HepG2 (cell line): ENCODE results near the gene INHBC. TPM values are rescaled to one million over a fixed set of nuclear protein-coding genes. Genes with fewer than 3 reads are reported as not detected.

Experiments
- BRD4 ChIP-seq: sonication (generic); formaldehyde crosslinking; IDR thresholded peaks from 2 replicates; pipeline ENCODE4 v1.4.0; 2020; ENCODE audit warnings: missing genetic modification reagents
- CBX5 ChIP-seq: sonication (generic); formaldehyde crosslinking; IDR thresholded peaks from 2 replicates; pipeline ENCODE4 v1.4.0; 2020; ENCODE audit warnings: missing genetic modification reagents, borderline replicate concordance
- KDM1A ChIP-seq: IDR thresholded peaks from 2 replicates; pipeline ENCODE4 v1.6.1; 2016; ENCODE audit warnings: missing compliant biosample characterization
- KMT2B ChIP-seq: IDR thresholded peaks from 2 replicates; pipeline ENCODE4 v1.6.1; 2016; ENCODE audit warnings: missing genetic modification reagents, missing compliant biosample characterization
- PAWR ChIP-seq: sonication (generic); formaldehyde crosslinking; IDR thresholded peaks from 2 replicates; pipeline ENCODE4 v1.4.0; 2020; ENCODE audit warnings: missing genetic modification reagents, mild to moderate bottlenecking, borderline replicate concordance
- ZBTB33 ChIP-seq: sonication (generic); formaldehyde crosslinking; IDR thresholded peaks from 2 replicates; pipeline ENCODE4 v1.4.0; 2020; ENCODE audit warnings: missing genetic modification reagents
- ZNF430 ChIP-seq: sonication (generic); formaldehyde crosslinking; IDR thresholded peaks from 2 replicates; pipeline ENCODE4 v1.9.0; 2021; ENCODE audit warnings: mild to moderate bottlenecking, missing genetic modification reagents
- ZNF484 ChIP-seq: sonication (generic); formaldehyde crosslinking; IDR thresholded peaks from 2 replicates; pipeline ENCODE4 v1.5.1; 2020; ENCODE audit warnings: mild to moderate bottlenecking, low read depth, missing genetic modification reagents, borderline replicate concordance
- ZNF569 ChIP-seq: sonication (generic); formaldehyde crosslinking; IDR thresholded peaks from 2 replicates; pipeline ENCODE4 v1.5.0; 2020; ENCODE audit warnings: mild to moderate bottlenecking, missing genetic modification reagents, moderate library complexity, borderline replicate concordance
- ZNF678 ChIP-seq: sonication (generic); formaldehyde crosslinking; IDR thresholded peaks from 2 replicates; pipeline ENCODE4 v1.4.0; 2020; ENCODE audit warnings: mild to moderate bottlenecking, missing genetic modification reagents
- polyA plus RNA-seq, 8 experiments: library from polyadenylated mRNA; depleted of rRNA in 3 of 8; stranded (reverse) in 7 of 8; unstranded in 1 of 8; fragments of >200 nt; fragmentation: Illumina TruSeq in 4 of 8; extraction: Trizol in 4 of 8; gene quantifications; 2 replicates each; pipeline versions ENCODE4 v1.2.1 to v1.2.3, GENCODE V29; 2011 to 2016; ENCODE audit warnings: low read depth in 4 of 8, missing spikeins in 1 of 8, mixed read lengths in 1 of 8; ENCODE audit not compliant: insufficient read depth in 1 of 8
- total RNA-seq, 5 experiments: library from RNA; depleted of rRNA; stranded (reverse); fragments of >200 nt; fragmentation: Illumina TruSeq; extraction: Trizol; gene quantifications; 2 replicates each; pipeline ENCODE4 v1.2.3, GENCODE V29; 2016; ENCODE audit warnings: low read depth in 1 of 5
- TF ChIP-seq, protein P1 (sequence below): sonication (generic); formaldehyde crosslinking; IDR thresholded peaks from 2 replicates; pipeline ENCODE4 v1.4.0; 2020; ENCODE audit warnings: missing genetic modification reagents, mild to moderate bottlenecking, borderline replicate concordance
- TF ChIP-seq, protein P2 (sequence below): sonication (generic); formaldehyde crosslinking; IDR thresholded peaks from 2 replicates; pipeline ENCODE4; 2020; ENCODE audit warnings: missing genetic modification reagents, mild to moderate bottlenecking, borderline replicate concordance

The INHBC gene
- total and polyA plus RNA-seq, 2 of the 13 experiments (the other 11 are each of a cell fraction or from before 2014, with no cell fraction given) = 1.8 to 13.8 TPM

GRCh38 chr12:57454566-57455373, 20.2 kb downstream of the INHBC start, which contains the start of gene INHBE (continued):
- TF ChIP-seq ZBTB33 (CRISPR knock-in tag) = no peak; the same call in 1 of the 2 replicates
- TF ChIP-seq ZNF430 = peak; percentile 91
- TF ChIP-seq, protein P1, sequence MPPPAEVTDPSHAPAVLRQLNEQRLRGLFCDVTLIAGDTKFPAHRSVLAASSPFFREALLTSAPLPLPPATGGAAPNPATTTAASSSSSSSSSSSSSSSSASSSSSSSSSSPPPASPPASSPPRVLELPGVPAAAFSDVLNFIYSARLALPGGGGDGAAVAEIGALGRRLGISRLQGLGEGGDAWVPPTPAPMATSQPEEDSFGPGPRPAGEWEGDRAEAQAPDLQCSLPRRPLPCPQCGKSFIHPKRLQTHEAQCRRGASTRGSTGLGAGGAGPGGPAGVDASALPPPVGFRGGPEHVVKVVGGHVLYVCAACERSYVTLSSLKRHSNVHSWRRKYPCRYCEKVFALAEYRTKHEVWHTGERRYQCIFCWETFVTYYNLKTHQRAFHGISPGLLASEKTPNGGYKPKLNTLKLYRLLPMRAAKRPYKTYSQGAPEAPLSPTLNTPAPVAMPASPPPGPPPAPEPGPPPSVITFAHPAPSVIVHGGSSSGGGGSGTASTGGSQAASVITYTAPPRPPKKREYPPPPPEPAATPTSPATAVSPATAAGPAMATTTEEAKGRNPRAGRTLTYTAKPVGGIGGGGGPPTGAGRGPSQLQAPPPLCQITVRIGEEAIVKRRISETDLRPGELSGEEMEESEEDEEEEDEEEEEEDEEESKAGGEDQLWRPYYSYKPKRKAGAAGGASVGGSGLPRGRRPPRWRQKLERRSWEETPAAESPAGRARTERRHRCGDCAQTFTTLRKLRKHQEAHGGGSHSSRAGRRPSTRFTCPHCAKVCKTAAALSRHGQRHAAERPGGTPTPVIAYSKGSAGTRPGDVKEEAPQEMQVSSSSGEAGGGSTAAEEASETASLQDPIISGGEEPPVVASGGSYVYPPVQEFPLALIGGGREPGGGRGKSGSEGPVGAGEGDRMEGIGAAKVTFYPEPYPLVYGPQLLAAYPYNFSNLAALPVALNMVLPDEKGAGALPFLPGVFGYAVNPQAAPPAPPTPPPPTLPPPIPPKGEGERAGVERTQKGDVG (CRISPR knock-in tag) = peak; percentile 85; the same call in 1 of the 2 replicates
- TF ChIP-seq KDM1A (CRISPR knock-in tag) = peak; percentile 75; the same call in 1 of the 2 replicates
- no peak for TF ChIP-seq ZNF484 (CRISPR knock-in tag)
- peak; percentile 43; the same call in 1 of the 2 replicates for TF ChIP-seq BRD4 (CRISPR knock-in tag)
- 0 out of 2 replicates have a peak, but pooled peaks have one; percentile 62 for TF ChIP-seq CBX5 (CRISPR knock-in tag)
- TF ChIP-seq ZNF678 (CRISPR knock-in tag) = no peak
- TF ChIP-seq, protein P2, sequence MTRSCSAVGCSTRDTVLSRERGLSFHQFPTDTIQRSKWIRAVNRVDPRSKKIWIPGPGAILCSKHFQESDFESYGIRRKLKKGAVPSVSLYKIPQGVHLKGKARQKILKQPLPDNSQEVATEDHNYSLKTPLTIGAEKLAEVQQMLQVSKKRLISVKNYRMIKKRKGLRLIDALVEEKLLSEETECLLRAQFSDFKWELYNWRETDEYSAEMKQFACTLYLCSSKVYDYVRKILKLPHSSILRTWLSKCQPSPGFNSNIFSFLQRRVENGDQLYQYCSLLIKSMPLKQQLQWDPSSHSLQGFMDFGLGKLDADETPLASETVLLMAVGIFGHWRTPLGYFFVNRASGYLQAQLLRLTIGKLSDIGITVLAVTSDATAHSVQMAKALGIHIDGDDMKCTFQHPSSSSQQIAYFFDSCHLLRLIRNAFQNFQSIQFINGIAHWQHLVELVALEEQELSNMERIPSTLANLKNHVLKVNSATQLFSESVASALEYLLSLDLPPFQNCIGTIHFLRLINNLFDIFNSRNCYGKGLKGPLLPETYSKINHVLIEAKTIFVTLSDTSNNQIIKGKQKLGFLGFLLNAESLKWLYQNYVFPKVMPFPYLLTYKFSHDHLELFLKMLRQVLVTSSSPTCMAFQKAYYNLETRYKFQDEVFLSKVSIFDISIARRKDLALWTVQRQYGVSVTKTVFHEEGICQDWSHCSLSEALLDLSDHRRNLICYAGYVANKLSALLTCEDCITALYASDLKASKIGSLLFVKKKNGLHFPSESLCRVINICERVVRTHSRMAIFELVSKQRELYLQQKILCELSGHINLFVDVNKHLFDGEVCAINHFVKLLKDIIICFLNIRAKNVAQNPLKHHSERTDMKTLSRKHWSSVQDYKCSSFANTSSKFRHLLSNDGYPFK (CRISPR knock-in tag) = no peak; the same call in 1 of the 2 replicates
- TF ChIP-seq PAWR (CRISPR knock-in tag) = no peak
- 0 out of 2 replicates have a peak, but pooled peaks have one; percentile 42 for TF ChIP-seq KMT2B (CRISPR knock-in tag)
- TF ChIP-seq ZNF569 (CRISPR knock-in tag) = 0 out of 2 replicates have a peak, but pooled peaks have one; percentile 41
